HG03354 (cell line): ENCODE data around the gene RGS2.

Experiments
- ATAC-seq: cut with Tn5 transposase; IDR thresholded peaks from one replicate; pipeline ENCODE4 v1.9.1; 2021; ENCODE audit warnings: mild to moderate bottlenecking; ENCODE audit not compliant: unreplicated experiment, poor library complexity, severe bottlenecking

The RGS2 gene

DNA sequence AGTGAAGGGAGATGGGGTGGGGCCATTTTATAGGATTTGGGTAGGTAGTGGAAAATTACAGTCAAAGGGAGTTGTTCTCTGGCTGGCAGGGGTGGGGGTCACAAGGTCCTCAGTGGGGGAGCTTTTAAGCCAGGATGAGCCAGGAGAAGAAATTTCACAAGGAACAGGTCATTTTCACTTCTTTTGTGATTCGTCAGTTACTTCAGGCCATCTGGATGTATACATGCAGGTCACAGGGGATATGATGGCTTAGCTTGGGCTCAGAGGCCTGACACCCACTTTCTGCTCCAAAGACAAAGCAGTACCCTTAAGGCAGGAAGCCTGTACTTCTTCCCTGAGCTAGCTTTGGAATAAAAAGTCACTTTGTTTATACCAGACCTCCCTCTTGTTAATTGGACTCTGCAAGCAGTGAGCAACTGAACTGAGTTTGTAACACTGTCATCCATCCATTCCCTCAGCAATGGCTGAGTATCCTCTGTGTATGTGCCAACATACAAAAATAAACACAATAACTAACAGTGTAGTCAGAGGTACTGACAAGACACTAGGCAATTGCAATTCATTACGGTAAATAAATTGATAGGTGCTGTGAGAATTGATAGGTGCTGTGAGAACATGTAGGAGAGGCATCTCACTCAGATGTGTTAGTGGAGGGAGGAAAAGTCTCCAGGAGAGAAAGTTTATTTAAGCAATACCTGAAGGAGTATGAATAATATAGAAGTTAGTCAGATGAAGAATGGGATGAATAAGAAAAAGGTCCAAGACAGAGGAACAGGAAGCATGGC is 14.7 kb upstream of the RGS2 start:
- ATAC-seq, result no peak

DNA sequence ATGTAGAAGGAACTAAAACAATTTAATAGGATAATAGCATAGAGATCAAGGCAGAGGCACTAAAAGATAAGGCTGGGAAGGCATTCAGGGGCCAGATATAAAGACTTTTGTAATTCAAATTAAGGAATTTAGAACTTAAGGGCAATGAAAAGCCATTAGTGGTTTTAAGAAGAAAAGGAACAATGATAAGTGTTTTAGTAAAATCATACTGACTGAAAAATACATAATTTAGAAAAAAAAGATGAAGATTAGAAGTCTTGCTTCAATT is 14.1 kb upstream of the RGS2 start:
- no peak for ATAC-seq

DNA sequence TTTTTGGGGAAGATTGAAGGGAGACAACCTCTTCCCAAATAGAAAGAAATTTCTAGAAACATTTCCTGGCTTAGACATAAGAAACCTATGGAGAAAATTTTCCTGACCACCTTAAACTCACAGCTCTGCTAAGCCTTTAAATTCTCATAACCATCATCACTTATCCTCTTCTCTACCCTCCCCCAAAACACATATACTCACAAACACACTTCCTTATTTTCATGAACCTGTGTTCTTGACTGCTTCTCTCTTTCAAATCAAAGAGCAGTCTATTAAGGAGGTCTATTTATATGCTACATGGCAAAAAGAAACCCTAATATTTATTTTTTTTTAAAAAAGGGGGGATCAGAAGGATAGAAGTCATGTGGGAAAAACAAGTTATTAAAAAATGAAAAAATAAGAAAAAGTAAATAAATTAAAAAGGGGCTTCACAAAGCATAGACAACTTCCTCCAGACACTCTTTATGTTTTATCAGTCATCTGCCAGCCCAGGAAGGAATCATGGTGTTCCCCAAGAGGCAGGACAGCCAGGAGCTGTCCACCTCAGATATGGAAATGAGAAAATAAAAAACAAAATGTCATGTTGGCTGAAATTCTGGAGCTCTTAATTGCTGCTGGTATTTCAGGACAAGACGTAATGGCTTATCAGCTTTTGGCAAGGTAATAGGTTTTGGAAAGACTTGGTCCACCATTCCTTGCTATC is 12.8 kb upstream of the RGS2 start:
- no peak for ATAC-seq

DNA sequence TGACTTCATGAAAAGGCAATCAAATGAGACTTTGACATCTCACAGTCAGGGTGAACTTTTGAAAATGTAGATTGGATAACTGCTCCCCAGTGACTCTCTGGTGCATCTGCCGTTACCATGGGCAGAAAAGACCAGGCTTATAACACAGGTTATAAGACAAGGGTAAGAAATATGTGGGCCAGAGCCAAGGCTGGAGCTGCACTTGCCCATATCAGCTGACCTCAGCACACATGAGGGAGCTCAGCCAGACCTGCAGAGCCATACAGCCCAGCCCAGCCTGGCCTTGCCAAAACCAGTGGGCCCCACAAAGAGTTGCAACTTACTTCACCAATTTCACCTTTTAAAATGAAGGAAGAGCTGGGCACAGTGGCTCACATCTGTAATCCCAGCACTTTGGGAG is 11.7 kb upstream of the RGS2 start:
- no peak for ATAC-seq

DNA sequence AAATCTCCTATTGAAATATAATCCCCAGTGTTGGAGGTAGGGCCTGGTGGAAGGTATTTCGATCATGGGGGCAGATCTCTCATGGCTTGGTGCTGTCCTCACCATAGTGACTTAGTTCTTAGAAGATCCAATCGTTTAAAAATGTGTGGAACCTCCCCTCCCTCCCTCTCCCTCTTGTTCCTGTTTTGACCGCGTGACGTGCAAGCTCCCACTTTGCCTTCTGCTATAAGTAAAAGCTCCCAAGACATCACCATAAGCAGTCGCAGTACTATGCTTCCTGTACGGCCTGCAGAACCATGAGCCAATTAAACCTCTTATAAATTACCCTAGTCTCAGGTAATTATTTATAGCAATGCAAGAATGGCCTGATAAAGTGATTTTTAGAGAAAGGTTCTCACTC is 10.9 kb upstream of the RGS2 start:
- no peak for ATAC-seq

DNA sequence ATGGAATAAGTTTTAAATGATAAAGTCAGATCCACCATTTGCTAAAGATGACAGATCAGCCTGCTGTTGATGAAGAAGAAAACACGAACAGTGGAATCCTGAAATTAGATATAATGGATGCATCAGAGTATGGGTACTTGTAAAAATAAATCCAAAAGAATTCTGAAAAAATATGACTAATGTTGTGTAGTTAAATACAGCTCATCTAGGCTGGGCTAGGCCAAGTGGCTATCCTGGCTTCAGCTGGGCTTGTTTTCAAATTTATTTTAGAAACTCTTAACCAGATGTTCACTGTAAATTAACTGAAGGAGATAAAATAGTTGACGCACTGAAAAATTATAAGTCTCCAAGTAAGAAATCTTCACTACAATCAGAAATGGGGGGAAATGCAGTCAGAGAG is 7.4 kb upstream of the RGS2 start:
- ATAC-seq, result no peak

DNA sequence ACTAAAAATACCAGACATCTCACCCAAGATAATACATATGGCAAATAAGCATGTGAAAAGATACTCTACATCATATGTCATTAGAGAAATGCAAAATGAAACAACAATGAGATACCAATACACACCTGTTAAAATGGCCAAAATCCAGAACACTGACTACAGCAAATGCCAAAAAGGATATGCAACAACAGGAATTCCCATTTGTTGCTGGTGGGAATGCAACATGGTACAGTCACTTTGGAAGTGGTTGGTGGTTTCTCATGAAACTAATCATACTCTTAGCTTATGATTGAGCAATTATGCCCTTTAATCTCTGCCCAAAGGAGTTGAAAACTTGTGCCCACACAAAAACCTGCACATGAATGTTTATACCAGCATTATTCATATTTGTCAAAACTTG is 6.4 kb upstream of the RGS2 start:
- no peak for ATAC-seq

DNA sequence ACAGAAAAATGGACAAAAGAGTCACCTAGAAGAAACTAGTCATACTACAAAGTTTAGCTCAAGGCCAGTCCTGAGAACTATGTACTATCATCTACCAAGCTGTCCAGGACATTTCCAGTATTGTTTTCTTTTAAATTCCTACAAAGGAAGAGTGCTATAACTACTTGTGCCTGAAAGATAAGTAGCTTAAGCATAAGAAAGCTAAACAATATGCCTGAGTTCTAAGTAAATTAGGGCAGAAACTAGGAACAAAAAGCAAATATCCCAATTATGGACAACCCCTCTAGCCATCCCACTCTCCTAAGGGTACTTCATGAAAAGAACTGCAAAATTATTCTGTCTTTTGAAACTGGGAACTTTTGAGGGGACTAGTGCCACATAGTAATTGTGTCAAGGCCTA is 5.3 kb upstream of the RGS2 start:
- ATAC-seq, result no peak

DNA sequence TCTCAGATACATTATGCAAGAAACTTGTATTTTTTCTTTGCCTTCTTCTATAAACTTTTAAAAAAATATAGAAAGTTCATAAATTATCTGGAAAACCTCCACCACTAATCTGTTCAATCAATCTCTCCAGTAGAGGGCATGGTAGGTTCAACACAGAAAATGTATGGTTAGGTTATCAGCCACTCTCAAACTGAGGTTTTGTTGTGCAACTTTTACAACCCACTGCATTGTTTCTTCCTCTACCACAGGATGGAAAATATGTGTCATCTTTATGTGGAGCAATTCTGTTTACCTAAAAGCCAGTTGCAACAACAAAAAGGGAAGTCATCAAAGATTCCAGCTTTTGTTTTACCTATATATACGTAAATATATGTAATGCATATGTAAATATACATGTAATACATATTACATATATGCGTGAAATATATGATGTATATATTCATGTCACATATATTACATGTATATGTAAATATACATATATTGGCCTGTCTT is 3.0 kb upstream of the RGS2 start:
- peak; percentile 29 for ATAC-seq

DNA sequence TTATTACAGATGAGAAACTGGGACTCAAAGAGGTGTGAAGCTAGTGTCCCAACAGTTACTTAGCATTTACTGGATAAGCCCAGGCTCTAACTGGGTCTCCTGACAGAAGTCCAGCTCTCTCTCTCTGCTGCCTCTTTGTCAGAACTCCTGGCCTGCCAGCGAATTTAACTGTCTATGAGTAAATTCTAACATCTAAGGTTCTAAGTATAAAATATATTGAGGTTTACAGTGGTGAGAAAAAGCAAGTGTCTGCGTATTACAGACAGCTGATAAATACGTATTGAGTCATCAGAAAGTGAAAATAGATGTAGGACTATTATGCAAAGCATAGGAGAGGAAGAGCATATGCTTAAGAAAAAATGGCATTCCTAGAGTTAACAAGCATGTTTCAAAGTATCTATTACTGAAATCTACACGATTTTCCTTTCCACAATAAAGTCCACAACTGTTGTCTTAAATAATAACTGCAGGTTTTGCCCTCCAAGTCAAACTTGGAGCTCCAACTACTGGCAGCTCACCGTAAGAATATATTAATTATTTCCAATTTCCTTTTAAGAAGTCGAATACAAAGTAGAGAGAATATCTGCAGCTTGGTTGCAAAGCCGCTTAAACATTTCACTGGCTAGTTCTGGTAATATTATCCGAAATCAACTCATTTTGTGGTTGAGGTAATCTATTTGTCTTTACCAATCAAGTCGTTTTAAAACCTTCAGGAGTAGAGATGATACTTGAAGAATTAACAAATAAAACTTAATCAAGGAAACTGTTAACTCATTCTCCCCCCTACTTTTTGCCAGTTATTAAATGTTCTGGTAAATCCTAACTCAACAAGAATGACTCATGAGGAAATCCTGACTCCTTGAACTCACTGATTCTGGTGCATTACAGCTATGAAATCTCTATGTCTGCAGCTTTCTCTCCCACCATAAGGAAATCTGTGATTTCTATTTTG is 1.4 kb upstream of the RGS2 start:
- peak; percentile 42 for ATAC-seq

DNA sequence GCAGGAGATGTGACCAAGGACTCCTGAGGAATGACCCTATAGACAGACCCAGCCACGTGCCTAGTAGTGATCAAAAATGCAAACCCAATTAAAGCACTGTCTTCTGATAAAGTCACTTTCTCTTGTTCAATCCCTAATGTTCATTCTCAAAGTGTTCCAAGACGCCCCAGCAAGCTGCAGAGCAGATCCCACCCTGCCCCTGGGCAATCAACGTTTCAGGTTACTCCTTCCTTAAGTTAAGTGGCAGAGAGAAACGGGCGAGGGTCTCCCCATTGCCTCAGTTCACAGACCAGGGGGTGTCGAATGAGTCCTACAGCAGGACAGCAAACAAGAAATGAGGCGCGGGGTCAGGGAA is 699 bp upstream of the RGS2 start:
- no peak for ATAC-seq

DNA sequence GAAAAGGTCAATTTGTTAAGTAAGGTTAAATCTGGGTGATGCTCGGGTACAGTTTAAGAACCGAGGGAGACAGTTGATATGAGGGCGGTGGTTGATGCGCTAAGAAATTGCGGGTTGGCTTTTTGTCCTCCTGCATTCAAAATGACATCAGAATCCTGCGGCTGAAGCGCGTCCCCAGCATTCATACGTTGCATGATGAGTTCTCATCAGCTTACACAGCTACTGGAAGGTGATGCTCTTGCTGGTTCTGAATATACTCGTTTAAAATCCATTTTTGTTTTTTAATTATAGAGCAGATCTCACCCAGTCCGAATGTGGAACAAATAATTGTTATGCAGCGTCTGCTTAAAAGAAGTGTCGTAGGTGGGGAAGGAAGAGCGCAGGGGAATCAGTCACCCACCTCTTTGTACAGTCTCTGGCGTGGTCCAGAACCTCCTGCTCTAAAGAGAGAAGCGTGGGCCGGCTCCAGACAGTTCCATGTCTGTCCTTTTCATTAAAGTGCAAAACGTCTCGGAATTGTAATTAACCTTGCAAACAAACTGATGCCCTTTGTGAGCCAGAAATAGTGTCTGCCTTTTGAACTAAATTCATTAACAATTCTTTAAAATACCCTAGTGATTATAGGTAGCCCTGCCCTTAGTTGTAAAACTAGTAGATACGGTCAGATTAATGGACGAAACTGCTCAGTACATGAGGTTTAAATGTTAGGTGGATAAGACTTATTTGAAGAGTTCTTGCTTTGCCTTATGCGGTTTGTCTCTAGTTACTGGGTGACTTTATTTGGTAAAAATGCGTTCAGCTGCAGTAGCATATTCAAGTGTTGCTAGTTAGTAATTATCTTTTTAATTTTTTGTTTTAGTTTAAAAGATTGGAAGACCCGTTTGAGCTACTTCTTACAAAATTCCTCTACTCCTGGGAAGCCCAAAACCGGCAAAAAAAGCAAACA is 741 bp downstream of the RGS2 start:
- peak; percentile 4 for ATAC-seq

DNA sequence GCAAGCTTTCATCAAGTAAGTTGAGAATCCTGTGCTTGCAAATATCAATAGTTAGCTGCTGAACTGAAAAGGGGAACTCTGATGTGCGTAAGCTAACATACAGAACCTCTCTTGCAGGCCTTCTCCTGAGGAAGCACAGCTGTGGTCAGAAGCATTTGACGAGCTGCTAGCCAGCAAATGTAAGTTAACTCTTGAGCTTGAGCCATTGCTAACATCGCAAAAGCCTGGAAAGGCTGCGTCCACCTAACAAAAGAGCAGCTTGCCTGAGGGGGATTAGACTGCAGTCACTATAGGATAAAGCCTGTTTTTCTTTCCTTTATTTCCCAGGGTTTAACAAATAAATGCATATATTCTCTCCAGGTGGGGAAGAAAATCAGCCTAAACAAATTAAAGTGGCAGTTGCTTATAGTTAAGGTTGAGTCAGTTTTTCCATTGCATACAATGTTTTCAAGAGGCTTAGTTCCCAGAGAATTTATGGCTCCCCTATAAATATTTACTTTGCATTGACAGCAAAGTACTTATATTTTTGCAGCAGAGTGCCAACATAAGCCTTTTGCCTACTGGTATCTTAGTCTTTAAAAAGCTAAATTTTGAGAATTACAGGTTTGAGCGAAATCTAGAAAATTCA is 1.5 kb downstream of the RGS2 start:
- ATAC-seq, result no peak

DNA sequence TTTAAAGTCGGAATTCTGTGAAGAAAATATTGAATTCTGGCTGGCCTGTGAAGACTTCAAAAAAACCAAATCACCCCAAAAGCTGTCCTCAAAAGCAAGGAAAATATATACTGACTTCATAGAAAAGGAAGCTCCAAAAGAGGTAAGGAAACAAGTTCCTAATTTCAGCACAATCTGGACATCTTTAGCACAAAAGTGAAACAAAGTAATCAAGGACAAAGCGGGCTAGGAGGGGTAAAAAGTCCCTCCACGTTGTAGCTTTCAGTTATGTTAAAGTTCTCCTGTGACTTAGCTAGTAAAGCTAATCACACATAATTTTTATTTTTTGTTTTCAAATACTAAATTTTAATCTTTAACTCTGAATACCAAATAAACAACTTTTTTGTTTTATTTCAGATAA is 2.2 kb downstream of the RGS2 start:
- ATAC-seq, result no peak

DNA sequence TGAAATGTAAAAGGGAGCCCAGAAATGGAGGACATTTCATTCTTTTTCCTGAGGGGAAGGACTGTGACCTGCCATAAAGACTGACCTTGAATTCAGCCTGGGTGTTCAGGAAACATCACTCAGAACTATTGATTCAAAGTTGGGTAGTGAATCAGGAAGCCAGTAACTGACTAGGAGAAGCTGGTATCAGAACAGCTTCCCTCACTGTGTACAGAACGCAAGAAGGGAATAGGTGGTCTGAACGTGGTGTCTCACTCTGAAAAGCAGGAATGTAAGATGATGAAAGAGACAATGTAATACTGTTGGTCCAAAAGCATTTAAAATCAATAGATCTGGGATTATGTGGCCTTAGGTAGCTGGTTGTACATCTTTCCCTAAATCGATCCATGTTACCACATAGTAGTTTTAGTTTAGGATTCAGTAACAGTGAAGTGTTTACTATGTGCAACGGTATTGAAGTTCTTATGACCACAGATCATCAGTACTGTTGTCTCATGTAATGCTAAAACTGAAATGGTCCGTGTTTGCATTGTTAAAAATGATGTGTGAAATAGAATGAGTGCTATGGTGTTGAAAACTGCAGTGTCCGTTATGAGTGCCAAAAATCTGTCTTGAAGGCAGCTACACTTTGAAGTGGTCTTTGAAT is 2.9 kb downstream of the RGS2 start:
- no peak for ATAC-seq

DNA sequence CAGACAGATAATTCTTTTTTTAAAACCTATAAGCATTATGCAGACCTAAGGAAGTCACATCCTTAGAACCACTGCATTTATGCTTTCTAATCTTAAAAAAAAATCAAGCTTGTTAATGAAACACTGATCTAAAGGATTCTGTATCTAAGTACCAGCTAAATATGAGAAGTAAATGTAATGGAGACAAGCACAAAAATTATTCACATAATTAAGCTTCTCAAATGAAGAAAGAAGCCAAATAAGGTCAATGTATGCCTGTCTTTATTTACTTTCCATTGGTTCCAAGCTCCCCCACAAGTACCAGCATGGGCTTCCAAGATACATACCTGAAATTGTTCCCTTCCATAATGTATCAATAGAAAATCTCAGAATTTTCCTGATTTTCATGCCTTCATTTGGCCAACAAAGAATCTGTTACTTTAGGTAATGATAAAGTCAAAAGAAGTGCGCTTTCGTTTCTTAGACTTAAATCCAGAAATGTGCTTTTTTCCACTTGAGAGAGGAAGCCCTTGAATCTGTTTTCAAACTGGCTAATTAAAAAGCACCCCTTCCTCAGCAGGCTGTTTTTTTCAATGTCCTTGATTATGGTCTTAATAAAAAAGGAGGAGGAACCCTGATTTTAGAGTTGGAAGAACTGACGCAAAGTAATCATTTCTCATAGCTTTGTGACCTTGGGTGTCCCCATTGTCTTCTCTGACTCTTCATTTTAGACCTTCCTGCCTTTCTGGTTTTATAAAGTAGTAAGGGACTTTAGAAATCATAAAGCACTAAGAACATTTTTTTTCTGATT is 3.8 kb downstream of the RGS2 start:
- no peak for ATAC-seq

DNA sequence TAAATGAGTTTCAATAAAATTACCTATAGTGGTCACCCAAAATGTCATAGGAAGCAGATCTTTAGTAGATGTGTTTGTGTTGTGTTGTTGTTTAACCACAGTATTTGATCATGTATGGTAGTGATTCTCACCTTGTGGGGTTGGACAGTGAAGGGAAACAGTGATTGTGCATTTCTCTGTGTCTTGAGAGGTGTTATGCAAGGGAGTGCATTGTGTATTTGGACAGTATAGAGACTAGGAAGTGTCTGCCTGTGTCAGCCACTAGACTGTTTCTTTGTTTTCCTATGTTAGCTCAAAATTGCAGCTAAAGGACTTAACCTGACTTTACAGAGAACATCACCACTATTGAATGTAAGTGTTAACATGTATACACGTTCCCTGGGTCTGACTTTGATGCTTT is 6.0 kb downstream of the RGS2 start:
- no peak for ATAC-seq

DNA sequence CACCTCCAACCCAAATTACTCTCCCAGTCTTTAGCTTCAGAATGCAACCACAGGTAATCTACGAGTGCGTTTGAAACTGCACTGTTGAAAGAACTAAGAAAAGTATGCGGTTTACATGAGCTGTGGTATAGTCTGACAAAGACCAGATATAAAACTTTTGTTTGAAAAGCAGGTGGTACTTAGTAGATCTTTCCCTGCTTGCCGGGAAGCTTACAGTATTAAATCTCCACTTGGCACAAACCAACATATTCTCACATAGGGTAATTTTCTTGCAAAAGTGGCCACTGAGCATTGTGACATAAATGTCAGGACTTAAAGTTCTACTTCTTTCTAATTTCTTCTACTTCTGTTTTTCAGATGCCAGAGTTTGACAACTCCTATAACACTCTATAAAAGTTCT is 8.4 kb downstream of the RGS2 start:
- ATAC-seq, result no peak
